ENCODE results near the gene NRTN. TPM values are rescaled to one million over a fixed set of nuclear protein-coding genes. Genes with fewer than 3 reads are reported as not detected.
A peak's percentile ranks its signal among the peaks of the same experiment; 100 is the strongest.
"Not testable (repeated sequence)": the region's sequence is repeated elsewhere in the genome, so short reads cannot be mapped to it uniquely, and the experiment has no call there.

Gene NRTN
- total RNA-seq, 1 donor from 2014 or later = 26.3 TPM

DNA sequence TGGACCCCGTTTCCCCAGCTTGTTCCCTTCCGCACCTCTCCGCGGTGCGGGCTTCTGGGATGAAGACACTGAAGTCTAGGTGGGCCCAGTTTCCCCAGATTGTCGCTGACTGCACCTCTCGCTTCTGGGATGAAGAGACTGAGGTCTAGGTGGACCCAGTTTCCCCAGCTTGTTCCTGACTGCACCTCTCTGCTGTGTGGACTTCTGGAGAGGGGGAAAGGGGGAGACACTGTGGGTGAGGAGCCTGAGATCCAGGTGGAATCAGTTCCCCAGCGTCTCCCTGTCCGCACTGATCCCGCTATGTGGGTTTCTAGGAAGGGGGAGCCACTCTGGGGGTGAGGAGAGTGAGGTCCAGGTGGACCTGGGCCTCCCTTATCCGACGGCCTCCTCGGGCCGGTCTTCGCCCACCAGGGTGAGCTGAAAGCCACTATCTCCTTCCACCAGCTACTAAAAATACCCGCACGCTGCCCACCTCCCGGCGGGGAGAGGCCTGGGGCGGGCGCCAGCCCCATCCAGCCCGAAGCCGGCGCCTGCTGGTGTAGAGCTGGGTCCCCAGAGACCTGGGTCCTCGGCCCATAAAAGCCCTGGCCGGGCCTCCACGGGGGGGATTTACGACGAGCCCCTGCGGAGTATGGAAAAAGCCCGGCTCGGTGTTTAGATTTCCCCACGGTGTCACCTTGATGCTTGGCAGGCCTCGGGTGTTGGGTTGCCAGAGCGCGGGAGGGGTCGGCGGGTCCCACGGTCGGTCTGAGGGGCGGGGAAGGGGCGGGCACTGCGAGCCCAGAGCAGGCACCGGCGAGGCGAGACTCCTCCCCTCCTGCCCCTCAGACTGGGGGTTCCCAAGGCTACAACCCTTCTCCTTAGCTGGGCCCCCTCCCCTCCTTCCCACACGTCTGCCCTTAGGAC lies 24.0 kb downstream of the NRTN start:
- intact Hi-C loops (cut with micrococcal nuclease) = no loop called here
- ATAC-seq = peak; percentile 73
- peak; percentile 68 for DNase-seq

DNA sequence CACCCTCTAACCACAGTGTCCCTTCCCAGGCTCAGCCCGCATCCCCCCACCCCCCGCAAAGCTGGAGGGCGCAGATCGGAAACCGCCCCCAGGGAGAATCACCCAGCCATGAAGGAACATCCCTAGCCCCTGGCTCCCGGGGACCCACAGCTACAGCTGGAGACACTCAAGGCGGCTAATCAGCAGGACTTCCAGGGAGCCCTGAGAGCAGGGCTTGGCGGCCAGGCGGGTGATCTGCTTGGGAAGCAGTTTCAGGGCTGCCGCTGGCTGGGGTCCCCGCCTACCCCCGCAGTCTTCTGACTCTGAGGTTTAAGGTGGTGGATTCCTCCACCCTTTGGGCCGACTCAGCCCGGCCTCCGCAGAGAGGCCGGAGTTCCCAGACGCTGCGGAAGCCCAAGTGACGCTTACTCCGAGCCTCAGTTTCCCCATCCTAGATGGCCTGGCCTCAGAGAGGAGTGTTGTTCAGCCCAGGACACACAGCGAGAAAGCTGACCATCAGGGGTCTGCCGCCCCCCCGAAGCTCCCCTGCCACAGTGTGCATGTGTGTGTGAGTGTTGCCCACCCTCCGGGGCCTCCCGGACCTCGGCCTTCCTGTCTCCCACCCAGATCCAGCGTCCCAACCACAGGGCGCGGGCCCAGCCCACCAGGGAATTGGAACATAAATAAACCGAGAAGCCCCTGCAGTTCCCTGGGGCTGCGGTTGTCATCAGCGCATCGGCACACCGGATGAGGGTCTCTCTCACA lies 24.9 kb downstream of the NRTN start:
- intact Hi-C loops (cut with micrococcal nuclease) = no loop called here
- DNase-seq (no peak), ATAC-seq (no peak)

DNA sequence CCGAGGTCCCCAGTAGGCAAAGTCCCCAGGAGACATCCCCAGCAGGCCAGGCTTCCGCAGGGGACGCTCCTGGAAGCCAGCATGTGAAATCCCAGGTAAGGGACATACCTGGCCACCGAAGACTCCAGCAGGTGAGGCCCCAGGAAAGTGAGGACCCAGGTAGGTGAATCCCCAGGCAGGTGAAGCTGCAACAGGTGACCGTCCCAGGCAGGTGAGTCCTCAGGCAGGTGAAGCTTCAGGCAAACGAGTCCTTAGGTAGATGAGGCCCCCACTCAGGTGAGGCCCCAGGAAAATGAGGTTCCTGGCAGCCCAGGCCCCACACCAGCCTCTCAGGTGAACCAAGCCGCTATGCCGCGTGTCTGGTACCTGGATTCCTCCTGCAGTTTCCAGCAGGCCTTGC lies 26.3 kb downstream of the NRTN start:
- intact Hi-C loops (cut with micrococcal nuclease) = no loop called here
- DNase-seq = no peak
- ATAC-seq = no peak

DNA sequence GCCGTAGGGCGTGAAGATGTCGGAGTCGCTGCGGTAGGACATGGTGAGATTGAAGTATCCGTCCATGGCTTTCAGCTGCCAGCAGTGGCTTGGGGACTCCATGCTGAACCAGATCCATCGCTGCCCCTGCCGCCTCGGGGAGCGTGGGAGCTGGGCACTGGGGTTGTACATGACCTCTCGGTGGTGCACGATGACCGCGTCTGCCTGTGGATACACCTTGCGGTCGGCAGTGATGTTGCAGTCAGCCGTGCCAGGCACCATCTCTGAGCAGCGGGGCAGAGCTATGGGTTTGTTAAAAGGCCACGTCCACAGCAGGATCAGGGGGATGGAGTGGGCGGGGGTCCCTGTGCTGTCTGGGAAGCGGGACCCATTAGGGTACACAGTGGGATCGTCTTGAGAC lies 27.2 kb downstream of the NRTN start:
- intact Hi-C loops (cut with micrococcal nuclease) = no loop called here
- ATAC-seq = no peak
- no peak for DNase-seq

DNA sequence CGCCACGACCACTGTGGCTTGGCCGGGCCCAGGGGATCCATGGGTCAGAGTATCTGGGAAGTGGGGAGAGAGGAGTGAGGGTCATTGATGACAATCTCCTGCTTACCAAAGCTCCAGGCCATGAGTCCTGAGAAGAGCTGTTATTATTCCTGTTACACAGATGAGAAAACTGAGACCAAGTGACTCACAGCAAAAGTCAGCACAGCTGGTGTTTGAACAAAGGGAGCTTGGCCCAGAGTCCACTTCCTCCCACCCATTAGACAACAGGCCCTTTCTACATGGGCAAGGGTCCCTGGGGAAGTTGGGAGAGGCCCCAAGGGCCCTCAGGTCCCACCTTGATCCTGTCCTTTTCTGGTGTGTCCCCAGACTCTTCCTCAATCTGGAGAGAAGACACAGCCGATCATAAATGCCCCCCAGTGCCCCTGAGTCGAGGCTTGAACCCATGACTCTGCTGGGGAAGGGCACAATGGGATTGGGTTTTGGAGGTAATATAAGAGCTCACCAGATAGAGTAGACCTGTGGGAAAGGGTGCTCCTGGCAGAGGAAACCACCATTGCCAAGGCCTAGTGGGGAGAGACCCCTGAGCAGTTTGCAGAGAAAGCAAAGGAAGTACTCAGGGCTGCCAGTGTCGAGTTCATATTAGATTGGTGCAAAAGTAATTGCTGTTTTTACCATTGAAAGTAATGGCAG lies 27.8 kb downstream of the NRTN start:
- ATAC-seq (no peak), DNase-seq (no peak)
- intact Hi-C loops (cut with micrococcal nuclease) = no loop called here

DNA sequence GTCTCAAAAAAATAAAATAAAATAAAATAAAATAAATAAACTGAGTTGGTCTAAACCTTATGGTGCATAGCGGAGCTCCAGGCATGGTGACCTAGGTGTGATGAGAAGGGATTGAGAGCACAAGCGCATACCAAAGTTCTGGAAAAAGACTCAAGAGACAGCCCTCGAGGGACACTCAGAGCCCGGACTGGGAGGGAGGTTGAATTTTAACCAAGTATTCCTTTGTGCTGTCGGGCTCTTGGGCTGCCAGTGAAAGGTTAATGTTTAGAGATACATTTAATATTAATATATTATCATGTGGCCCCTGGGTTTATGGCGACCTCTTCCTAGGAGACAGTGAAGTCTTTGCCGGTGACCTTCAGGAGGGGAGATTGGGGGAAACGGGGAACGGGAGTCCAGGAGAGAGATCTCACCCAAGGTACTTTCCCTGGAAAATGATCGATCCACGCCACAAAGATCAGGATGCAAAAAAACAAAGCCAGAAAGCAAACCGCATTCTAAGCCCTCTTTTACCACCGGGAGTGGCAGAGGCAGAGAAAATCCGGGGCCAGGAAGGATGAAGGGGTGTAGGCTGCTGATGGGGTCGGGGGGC lies 33.0 kb downstream of the NRTN start:
- intact Hi-C loops (cut with micrococcal nuclease) = no loop called here
- DNase-seq (no peak), ATAC-seq (no peak)

DNA sequence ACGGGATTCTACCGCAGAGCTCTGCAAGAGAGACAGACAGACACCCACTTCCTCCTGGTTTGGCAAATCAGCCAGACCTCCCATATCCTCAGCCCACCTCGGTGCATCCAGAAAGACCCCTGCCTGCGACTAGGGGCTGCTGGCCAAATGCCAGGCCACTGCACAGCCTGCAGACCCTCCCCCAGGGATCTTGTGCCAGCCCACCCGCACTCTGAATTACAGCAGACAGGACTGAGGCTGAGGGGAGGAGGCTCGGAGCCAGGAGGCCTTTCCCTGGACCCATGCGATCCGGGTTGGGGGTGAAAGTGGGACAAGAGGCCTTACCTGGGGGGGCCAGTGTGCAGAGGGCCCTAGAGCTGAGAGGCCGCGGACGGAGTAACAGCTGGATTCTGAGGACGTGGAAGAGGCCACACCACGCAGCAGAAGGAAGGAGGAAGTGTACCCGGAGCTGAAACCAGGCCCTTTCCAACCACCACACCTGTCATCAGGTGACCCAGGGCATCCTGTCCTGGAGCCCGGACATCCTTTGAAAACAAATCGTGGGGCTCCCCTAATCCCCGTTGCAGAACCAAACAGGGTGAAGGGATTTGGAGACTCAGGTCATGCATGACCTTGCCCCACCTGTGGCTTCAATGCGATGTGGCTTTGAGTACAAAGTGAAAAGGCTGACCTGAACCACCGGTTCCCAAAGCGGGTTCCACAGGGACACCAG lies 33.6 kb downstream of the NRTN start:
- intact Hi-C loops (cut with micrococcal nuclease) = no loop called here
- ATAC-seq (no peak), DNase-seq (no peak)

DNA sequence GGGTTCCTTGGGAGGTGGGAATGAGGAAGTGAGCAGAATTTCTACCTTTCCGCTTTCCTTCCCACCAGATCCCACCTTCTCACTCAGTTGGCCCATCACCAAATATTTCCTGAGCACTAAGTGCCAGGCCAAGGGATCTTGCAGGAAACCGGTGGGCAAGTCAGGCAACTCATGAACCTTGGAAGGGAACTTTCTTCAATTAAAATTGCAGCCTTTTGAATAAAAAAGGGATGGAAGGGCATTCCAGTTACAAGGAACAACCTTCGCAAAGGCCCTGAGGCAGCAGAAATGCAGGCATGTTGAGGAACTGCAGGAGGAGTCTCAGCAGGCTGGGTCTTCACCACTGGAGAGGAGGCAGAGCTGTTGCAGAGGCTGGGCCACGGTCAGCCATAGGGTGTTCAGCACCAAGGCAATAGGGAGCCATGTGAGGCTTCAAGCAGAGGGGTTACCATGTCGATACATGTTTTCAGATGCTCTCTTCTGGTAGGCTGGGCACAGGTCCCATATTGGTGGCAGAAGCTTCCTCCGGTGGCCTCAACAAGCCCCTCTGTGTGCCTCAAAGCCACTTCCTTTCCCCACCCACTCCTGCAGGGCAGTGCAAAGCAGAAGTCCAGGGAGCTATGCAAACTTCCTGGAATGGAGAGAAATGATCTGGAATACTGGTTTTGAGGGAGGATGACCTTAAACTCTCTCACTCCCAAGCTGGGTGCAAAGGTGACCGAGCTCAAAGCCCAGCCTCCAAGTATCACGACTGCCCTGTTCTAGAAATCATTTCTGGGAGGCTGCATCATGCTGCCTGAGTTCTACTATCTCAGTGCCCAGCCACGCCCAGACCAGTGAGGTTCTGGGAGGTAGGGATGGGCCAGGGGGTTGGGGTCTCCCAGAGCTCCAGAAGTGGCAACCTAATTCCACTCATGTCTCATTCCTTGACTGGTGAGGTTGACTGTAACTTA lies 34.5 kb downstream of the NRTN start, which contains the start of gene FUT6:
Gene FUT6, minus strand, starts transcription at position 638 of the 953 bp plus-strand sequence. CDS start 7,135 bp downstream, outside the sequence.
- DNase-seq (no peak), ATAC-seq (no peak)
- intact Hi-C loops (cut with micrococcal nuclease) = no loop called here

DNA sequence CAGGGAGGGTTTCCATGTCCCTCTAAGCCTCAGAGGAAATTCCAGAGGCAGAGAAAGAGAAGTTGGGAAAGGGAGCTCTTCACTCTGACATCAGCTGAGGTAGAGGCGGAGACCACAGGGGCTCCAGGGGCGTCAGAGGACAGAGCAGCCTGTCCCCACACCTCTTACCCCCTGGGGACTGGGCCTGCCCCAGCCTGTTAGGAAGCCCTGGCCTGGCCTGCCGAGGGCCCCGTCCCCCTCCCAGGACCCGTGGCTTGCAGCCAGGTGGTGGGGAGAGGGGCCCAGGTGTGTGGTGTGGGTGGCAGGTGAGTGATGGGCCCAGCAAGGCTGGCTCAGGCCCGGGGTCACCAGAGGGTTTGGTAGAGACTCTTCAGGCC lies 36.9 kb downstream of the NRTN start:
- intact Hi-C loops (cut with micrococcal nuclease); ATAC-seq; DNase-seq: not testable (repeated sequence)

DNA sequence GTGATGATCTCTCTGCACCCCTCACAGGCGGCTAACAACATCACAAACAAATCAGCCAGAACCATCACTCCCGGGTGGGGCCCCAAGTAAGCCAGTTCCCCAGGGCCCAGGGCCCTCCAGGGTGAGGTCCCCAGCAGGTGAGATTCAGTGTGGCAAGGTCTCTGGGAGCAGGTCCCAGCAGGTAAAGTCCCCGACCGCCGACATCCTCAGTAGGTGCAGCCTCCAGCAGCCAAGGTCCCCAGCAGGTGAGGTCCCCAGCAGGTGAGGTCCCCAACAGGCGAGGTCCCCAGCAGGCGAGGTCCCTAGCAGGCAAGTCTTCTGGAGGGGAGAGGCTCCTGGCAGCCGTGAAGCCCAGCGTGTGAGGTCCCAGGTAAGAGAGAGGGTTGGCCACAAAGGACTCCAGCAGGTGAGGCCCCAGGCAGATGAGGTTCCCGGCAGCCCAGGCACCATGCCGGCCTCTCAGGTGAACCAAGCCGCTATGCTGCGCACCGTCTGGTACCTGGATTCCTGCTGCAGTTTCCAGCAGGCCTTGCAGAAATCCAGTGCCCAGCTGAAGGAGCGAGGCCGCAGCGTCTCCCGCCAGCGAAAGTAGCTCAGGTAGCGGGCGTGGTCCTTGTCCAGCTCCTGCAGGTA lies 38.5 kb downstream of the NRTN start:
- ATAC-seq = no peak
- no peak for DNase-seq
- intact Hi-C loops (cut with micrococcal nuclease) = no loop called here

DNA sequence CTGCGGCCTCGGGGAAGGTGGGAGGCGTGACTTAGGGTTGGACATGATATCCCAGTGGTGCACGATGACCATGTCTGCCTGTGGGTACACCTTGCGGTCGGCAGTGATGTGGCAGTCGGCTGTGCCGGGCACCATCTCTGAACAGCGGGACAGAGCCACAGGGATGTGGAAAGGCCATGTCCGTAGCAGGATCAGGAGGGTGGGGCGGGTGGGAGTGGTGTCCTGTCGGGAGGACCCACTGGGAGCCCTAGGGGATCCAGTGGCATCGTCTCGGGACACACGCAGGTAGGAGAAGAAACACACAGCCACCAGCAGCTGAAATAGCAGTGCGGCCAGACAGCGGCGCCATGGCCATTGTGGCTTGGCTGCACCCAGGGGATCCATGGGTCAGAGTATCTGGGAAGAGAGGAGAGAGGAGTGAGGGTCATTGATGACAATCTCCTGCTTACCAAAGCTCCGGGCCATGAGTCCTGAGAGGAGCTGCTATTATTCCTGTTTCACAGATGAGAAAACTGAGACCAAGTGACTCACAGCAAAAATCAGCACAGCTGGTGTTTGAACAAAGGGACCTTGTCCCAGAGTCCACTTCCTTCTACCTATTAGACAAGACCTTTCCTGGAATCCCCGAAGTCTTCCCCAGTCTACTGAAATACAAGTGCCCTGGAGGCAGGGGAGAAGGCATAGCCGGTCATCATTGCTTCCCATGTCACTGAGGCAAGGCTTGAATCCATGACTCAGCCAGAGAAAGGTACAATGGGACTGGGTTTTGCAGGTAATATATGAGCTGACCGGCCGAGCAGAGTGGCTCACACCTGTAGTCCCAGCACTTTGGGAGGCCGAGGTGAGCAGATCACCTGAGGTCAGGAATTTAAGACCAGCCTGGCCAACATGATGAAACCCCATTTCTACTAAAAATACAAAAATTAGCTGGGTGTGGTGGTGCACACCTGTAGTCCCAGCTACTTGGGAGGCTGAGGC lies 39.9 kb downstream of the NRTN start:
- ATAC-seq (no peak), DNase-seq (no peak)
- intact Hi-C loops (cut with micrococcal nuclease) = no loop called here

DNA sequence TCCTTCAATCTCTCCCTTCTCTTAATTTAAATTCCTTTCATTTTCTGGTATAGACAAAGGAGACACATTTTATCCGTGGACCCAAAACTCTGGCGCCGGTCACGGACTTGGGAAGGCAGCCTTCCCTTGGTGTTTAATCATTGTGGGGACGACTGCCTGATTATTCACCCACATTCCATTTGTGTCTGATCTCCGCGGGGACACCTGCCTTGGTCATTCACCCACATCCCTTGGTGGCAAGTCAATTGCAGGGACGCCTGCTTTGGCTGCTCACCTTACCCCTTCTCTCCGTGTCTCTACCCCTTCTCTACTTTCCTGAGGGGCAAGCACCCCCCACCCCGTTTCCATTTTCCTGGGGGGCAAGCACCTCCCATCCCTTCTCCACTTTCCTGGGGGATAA lies 43.0 kb downstream of the NRTN start:
- intact Hi-C loops (cut with micrococcal nuclease); ATAC-seq; DNase-seq: not testable (repeated sequence)

DNA sequence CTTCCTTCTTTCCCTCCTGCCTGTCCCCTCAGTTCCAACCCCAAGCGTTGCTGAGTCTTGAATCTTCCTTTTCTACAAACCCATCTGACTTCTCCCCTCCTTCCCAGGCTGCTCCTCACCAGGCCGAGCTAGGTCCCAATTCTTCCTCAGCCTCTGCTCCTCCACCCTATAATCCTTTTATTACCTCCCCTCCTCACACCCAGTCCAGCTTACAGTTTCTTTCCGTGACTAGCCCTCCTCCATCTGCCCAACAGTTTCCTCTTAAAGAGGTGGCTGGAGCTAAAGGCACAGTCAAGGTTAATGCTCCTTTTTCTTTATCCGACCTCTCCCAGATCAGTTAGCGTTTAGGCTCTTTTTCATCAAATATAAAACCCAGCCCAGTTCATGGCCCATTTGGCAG lies 43.8 kb downstream of the NRTN start:
- DNase-seq; ATAC-seq; intact Hi-C loops (cut with micrococcal nuclease): not testable (repeated sequence)

DNA sequence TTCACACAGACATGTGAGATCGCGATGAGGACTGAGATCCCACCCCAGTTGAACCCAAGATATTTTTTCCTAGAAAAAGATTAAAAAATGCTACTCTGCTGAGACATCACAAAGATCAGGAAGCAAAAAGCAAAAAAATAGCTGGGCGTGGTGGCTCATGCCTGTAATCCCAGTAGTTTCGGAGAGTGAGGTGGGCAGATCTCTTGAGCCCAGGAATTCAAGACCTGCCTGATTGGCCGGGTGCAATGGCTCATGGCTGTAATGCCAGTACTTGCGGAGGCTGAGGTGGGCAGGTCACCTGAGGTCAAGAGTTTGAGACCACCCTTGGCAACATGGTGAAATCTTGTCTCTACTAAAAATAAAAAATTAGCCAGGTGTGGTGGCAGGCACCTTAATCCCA lies 45.3 kb downstream of the NRTN start:
- intact Hi-C loops (cut with micrococcal nuclease) = no loop called here
- DNase-seq = no peak
- no peak for ATAC-seq

DNA sequence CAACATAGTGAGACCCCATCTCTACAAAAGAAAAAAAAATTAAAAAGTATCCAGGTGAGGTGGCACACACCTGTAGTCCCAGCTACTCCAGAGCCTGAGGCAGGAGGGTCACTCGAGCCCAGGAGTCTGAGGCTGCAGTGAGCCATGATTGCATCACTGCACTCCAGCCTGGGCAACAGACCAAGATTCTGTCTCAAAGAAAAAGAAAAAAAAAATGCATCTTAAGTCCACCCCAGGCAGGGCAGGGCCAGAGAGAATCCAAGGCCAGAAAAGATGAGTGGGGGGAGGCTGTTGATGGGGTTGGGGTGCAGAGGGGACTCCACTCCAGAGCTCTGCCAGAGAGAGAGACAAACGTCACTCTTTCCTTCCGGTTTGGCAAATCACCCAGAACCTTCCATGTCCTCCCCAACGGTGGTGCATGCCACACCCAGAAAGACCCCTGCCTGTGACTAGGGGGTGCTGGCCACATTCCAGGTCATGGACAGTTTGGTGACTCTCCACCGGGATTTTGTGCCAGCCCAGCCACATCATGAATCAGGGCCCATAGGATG lies 46.0 kb downstream of the NRTN start:
- DNase-seq (peak; percentile 41), ATAC-seq (no peak)

DNA sequence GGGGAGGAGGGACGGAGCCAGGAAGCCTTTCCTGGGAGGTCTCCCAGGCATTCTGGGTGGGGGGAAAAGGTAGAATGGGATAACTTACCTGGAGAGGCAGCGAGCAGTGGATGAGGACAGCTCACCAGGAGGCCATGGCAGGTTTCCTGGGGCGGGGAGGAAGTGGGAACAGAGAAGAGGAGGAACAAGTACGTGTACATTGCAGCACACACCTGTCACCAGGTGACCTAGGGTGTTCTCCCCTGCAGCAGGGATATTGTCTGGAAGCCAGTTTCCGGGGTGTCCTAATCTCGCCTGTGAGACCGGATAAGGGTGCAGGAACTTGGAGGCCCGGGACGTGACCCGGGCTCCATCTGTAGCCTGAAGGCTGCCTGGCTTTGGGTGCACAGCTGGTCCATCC lies 46.4 kb downstream of the NRTN start, which contains the start of gene FUT3:
Gene FUT3, minus strand, starts transcription at position 148 of the 400 bp plus-strand sequence.
- no peak for DNase-seq
- intact Hi-C loops (cut with micrococcal nuclease) = no loop called here
- ATAC-seq = no peak

More for the DNA sequence above, 46.0 kb downstream of the NRTN start:
- intact Hi-C loops (cut with micrococcal nuclease) = no loop called here

Measured in left ventricle myocardium superior (tissue), 1 donor.